C4-2B (cell line): ENCODE data around the gene CYLD.

Experiments
- H3K27ac ChIP-seq: fragments of 450-650 bp; 2 replicates; pipeline ENCODE4 v1.5.1; 2017
- CTCF ChIP-seq: fragments of 450-650 bp; conservative IDR thresholded peaks from 2 replicates; pipeline ENCODE4 v1.5.1; 2017; ENCODE audit warnings: mild to moderate bottlenecking
- ZFX ChIP-seq: fragments of 450-650 bp; IDR thresholded peaks from 2 replicates; pipeline ENCODE4 v1.6.1; 2017

Gene CYLD

GRCh38 chr16:50696575-50697420 lies 45.1 kb upstream of the CYLD start:
- TF ChIP-seq ZFX, result no peak
- no peak for TF ChIP-seq CTCF
- H3K27ac ChIP-seq, result no peak overlapping the region

- no peak for TF ChIP-seq CTCF
- no peak for TF ChIP-seq ZFX
- H3K27ac ChIP-seq, result no peak overlapping the region
These were observed 44.5 kb upstream of the CYLD start for GRCh38 chr16:50697421-50697715.

GRCh38 chr16:50697881-50698767 lies 43.8 kb upstream of the CYLD start:
- no peak for TF ChIP-seq ZFX
- TF ChIP-seq CTCF, result no peak
- H3K27ac ChIP-seq, result no peak overlapping the region

- no peak for TF ChIP-seq ZFX
- TF ChIP-seq CTCF, result no peak
- no peak overlapping the region for H3K27ac ChIP-seq
These were observed 42.3 kb upstream of the CYLD start for GRCh38 chr16:50699326-50700159.

- TF ChIP-seq CTCF, result no peak
- TF ChIP-seq ZFX, result no peak
- H3K27ac ChIP-seq, result no peak overlapping the region
These were observed 39.2 kb upstream of the CYLD start for GRCh38 chr16:50702725-50703124.

GRCh38 chr16:50704245-50704644 lies 37.6 kb upstream of the CYLD start:
- no peak overlapping the region for H3K27ac ChIP-seq
- TF ChIP-seq ZFX (no peak), CTCF (no peak)
